Stimulated activated CD4-positive, alpha-beta T cell treated with anti-CD3 and anti-CD28 coated beads, Interleukin-12 subunit alpha, Interleukin-12 subunit beta, amount 100 ng/mL, for 48 hours (primary cell): ENCODE data around the gene PF4V1.

Experiments
- DNase-seq, 3 donors: peaks; one replicate each; pipeline ENCODE4 v3.0.0-alpha.2; 2020; ENCODE audit warnings: low read depth in 2 of 3, low spot score in 1 of 3

Gene PF4V1

GRCh38 chr4:73853246-73853704 lies at the start of gene PF4V1:
PF4V1 (plus strand) TSS chr4:73853296; CDS start chr4:73853363, 67 bp downstream.
- DNase-seq = no peak

- no peak for DNase-seq
Observed at GRCh38 chr4:73810191-73810590, 42.9 kb upstream of the PF4V1 start.

- DNase-seq = no peak
Observed at GRCh38 chr4:73811841-73812240, 41.3 kb upstream of the PF4V1 start.

DNA sequence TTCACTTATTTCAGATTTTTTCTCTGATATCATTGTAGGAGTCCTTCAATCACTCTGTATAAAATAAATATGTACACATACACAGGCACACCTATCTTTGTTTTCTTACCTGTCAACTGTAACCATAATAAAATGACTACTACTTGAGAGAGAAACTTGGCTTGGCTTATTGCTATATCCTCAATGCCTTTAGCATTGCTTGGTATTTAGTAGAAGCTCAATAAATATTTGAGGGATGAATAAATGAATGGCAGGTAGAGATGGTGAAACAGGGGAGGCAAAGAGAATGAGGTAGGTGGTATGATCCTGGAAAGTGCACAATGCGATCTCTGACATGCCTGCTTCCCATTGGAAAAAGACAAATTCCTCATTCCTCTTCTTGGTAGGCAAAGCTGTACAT lies 38.4 kb upstream of the PF4V1 start:
- DNase-seq = no peak

DNA sequence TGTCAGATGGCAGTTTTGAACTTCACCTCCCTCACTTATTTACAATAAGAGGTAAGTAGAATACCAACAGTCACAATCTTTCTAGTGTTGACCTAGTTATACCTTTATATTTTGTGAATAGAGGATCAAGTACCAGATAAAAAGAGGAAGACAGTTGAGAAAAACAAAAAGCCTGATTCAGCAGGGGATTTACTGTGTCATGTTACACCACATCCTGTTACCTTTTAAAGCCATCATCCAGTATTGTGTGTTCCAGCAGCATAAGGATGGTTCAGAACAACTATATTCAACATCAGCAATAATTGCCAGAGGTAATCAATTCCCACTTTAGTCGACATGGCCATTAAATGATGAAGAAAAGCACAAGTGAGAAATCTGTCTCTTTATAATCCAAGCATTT lies 38.0 kb upstream of the PF4V1 start:
- DNase-seq = no peak

- no peak for DNase-seq
Observed at GRCh38 chr4:73816814-73817213, 36.3 kb upstream of the PF4V1 start.

- DNase-seq = no peak
Observed at GRCh38 chr4:73817341-73817740, 35.8 kb upstream of the PF4V1 start.

GRCh38 chr4:73821325-73821724 lies 31.8 kb upstream of the PF4V1 start:
- no peak for DNase-seq

DNA sequence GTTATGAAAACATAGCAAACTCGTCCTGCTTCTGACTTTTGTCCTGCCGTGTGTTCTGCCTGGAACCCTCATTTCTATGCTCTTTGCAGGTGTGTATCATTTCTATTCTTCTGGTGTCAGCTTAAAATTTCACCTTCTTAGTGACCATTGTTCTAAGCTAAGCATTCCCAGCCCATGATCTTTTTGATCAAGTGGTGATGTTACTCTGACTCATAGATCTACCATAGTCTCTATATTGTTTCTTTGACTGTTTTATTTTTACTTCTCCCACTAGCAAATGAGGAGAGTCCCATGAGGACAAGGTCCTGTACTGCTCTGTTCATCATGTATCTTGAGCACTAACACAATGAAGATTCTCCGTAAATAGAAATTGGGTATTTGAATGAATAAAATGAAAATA lies 30.7 kb upstream of the PF4V1 start:
- DNase-seq = no peak

DNA sequence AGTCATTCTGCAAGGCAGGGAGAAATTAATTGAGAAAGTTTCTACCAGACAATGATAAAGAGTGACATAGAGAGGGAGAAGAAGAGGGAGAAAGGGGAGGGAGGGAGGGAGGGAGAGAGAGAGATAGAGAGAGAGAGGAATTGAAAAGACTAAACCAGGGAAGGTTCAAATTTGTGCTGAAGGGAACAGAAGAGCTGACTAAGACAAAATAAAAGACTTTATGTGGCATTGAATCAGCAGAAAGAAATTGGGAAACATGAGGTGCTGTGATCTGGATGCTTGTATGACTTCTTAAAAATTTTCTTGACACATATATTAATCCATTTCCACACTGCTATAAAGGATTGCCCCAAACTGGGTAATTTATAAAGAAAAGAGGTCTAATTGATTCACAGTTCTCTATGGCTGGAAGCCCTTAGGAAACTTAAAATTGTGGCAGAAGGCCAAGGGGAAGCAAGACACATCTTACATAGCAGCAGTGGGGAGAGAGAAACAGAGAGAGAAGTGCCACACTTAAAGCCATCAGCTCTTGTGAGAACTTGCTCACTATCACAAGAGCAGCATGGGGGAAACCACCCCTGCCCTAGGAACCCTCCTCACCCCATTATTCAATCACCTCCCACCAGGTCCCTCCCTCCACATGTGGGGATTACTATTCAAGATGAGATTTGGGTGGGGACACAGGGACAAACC lies 30.1 kb upstream of the PF4V1 start:
- no peak for DNase-seq

DNA sequence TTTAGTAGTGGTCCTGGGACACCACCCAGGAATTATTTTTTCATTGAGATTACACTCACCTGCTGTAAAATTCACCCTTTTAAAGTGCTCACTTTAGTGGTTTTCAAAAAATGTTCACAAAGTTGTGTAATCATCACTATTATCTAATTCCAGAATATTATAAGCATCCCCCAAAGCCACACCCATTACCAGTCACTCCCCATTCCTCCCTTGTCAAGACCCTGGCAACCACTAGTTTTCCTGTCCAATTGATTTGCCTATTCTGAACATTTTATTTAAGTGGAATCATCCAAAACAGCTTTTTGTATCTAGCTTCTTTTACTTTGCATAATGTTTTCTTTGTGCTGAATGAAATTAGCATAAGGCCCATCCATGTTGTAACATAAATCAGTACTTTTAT lies 29.3 kb upstream of the PF4V1 start:
- DNase-seq = no peak

DNA sequence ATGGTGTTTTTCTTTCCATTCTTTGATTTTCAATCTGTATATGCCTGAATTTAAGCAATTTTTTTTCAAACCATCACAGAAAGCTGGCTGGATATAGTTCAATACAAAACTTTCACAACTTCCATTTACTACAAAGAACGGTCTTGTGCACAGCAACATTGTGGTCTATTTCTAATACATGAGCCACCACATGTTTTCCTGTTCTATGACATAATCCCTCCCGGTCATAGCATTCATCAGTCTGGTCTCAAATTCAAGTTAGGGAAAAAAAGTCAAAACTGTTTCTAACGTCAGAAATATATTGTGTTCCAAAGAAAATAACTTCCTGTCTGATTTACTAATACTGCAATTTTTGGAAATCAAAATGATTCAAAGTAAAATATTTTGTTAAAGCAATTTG lies 24.1 kb upstream of the PF4V1 start:
- no peak for DNase-seq

- no peak for DNase-seq
Observed at GRCh38 chr4:73831569-73831968, 21.5 kb upstream of the PF4V1 start.

GRCh38 chr4:73832651-73833237 lies 20.4 kb upstream of the PF4V1 start:
- no peak for DNase-seq

DNA sequence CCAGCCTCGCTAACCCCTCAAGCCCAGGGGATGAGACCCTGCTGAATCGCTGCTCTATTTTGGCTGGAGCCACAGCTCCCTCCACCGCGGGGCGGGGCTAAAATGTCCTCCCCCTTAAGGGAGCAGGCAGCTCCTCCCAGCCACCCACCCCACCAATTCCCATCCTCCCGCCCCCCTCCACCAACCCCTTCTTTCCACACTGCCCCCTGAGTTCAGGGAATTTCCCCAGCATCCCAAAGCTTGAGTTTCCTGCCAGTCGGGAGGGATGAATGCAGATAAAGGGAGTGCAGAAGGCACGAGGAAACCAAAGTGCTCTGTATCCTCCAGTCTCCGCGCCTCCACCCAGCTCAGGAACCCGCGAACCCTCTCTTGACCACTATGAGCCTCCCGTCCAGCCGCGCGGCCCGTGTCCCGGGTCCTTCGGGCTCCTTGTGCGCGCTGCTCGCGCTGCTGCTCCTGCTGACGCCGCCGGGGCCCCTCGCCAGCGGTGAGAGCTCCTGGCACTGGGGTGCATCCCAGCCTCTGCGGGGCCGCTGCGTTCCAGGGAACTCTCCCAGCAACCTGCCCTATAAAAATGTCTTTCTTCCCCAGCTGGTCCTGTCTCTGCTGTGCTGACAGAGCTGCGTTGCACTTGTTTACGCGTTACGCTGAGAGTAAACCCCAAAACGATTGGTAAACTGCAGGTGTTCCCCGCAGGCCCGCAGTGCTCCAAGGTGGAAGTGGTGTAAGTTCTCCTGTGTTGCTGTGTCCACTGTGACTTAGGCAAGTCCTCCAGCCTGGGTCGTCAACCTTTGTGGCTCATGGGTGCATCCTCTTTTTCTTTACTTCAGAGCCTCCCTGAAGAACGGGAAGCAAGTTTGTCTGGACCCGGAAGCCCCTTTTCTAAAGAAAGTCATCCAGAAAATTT lies 16.5 kb upstream of the PF4V1 start, which contains the start of gene CXCL6:
TSS of gene CXCL6 (plus strand) at position 306 of the 907 bp plus-strand sequence. CDS start at position 379, 73 bp downstream.
- no peak for DNase-seq

DNA sequence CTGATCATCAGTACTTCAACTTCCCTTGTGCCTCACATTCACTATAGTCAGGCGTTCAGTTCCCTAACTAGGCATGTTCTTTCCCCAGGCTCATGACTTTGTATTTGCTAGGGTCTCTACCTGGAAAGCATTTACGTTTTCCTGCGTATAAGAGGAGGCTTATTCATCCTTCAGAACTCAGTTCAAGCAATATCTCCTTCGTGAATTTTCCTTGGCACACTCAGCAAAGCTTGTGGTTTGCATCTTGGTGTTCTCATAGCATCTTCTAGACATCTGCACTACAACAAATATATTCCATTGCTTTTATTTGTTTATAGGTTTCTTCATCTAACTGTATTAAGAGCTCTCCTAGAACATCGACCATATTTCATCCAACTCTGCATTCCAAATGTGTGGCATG lies 14.0 kb upstream of the PF4V1 start:
- no peak for DNase-seq

DNA sequence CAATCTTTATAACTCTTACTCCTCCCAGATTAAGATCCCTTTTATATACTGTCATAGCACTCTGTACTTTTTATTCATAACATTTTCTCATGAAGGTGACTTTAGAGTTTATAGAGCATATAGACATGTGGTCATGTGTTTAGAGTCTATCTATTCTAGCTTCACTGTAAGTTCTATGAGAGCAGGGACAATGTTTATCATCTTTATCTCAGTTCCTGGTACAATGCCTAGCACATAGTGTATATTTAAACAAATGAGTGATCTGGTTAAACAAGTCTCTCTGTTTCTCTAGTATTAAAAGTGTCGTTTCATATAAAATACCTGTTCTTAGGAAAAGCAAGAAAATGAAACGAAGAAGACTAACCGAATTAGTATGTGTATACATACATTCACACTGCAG lies 13.4 kb upstream of the PF4V1 start:
- DNase-seq = no peak

DNA sequence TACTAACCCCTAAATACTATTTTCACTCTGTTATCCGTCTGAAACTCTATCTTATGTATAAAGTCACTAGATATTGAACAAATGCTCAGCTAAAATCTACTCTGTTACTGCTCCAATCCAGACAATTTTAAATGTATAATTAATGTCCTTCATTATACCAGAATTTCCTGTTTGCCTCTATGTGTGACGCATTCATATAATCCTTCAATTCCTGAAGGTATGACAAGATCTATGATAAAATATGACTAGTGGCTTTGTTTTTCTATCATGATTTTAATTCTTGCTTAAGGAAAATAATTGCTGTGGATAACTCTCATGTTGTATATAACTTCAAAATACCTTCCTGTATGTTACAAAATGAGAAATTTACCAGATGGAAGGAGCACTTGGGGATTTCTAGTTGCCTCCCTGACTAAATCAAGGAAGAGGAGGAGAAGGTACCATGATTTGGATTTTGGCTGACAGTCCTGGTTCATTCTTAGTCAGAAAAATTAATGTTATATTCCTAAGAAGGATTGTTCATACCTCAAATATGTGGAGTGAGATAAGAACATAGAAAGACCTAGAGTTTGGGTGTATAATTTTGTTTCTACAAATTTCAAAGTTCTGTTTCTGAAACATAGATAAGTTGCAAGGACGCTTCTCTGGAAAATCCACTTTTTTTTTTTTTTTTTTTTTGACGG lies 11.7 kb upstream of the PF4V1 start:
- DNase-seq = no peak

GRCh38 chr4:73842696-73843095 lies 10.4 kb upstream of the PF4V1 start:
- no peak for DNase-seq

- DNase-seq = no peak
Observed at GRCh38 chr4:73843369-73843768, 9.7 kb upstream of the PF4V1 start.

GRCh38 chr4:73844345-73844744 lies 8.8 kb upstream of the PF4V1 start:
- DNase-seq = no peak
